Panc1 (cell line): Measurements from ENCODE around the gene PPM1L. TPM values are rescaled to one million over a fixed set of nuclear protein-coding genes. Genes with fewer than 3 reads are reported as not detected.

ENCODE experiments used
- ATAC-seq: fragments of 200-7000 bp; cut with Tn5 transposase; 2 replicates; pipeline ENCODE4 v1.9.1; 2020; ENCODE audit warnings: mild to moderate bottlenecking, moderate library complexity
- BruUV-seq: library from RNA; stranded (reverse); fragments of 400-500 nt; replicated peaks from 2 replicates; lab custom pipeline; 2021; lab: Mats Ljungman, UMichigan
- CTCF ChIA-PET: fragments of 300-600 bp; sonication (Branson Sonifier 250); formaldehyde crosslinking; loops from one replicate; lab custom pipeline; 2022; ENCODE audit warnings: antibody characterized with exemption; lab: Charles Lee
- POLR2A ChIA-PET: fragments of 300-600 bp; sonication (Branson Sonifier 250); formaldehyde crosslinking; loops from one replicate; lab custom pipeline; 2022; ENCODE audit warnings: antibody characterized with exemption; lab: Charles Lee
- DNase-seq: peaks from one replicate; pipeline ENCODE4 v3.0.0-alpha.2; 2010; ENCODE audit warnings: low read depth, low spot score
- H3K27ac ChIP-seq: 2 replicates; pipeline ENCODE4 v1.5.1; 2011; ENCODE audit warnings: mild to moderate bottlenecking, low read length, inconsistent platforms
- H3K27me3 ChIP-seq: fragments of 200-500 bp; sonication (Bioruptor generic); 2 replicates; pipeline ENCODE4 v1.6.0; 2014; ENCODE audit warnings: low read length, inconsistent platforms; ENCODE audit not compliant: control insufficient read depth, insufficient read depth
- H3K36me3 ChIP-seq: fragments of 200-500 bp; sonication (Bioruptor generic); 2 replicates; pipeline ENCODE4 v1.5.1; 2014; ENCODE audit warnings: inconsistent platforms, mild to moderate bottlenecking, low read length, moderate library complexity; ENCODE audit not compliant: control insufficient read depth, insufficient read depth
- H3K4me1 ChIP-seq: 2 replicates; pipeline ENCODE4 v1.5.1; 2011; ENCODE audit warnings: inconsistent platforms, mild to moderate bottlenecking, low read length, moderate library complexity; ENCODE audit not compliant: control insufficient read depth, insufficient read depth
- H3K4me3 ChIP-seq, 2 experiments: 2 replicates each; pipeline ENCODE4 v1.5.1; 2011 to 2012; ENCODE audit warnings: low read depth in 2 of 2, low read length in 2 of 2, mild to moderate bottlenecking in 2 of 2, inconsistent platforms in 1 of 2, moderate library complexity in 1 of 2
- H3K9me3 ChIP-seq: fragments of 200-500 bp; sonication (Bioruptor generic); 2 replicates; pipeline ENCODE4 v1.5.1; 2014; ENCODE audit warnings: low read depth, mild to moderate bottlenecking, inconsistent platforms, low read length, moderate library complexity; ENCODE audit not compliant: control insufficient read depth, insufficient read depth
- POLR2AphosphoS5 ChIP-seq: IDR thresholded peaks from 2 replicates; pipeline ENCODE4 v1.6.1; 2012; ENCODE audit warnings: mild to moderate bottlenecking, low read depth, low read length, moderate library complexity
- SIN3A ChIP-seq: IDR thresholded peaks from 2 replicates; pipeline ENCODE4 v1.6.1; 2012; ENCODE audit warnings: low read depth, mild to moderate bottlenecking, low read length, moderate library complexity, borderline replicate concordance; ENCODE audit not compliant: insufficient read depth
- TCF7L2 ChIP-seq: IDR thresholded peaks from 2 replicates; pipeline ENCODE4 v1.6.1; 2011; ENCODE audit warnings: mild to moderate bottlenecking, low read depth, low read length, inconsistent platforms
- in situ Hi-C: cut with HindIII; loops from 2 replicates; pipeline ENCODE4 v1.10.0; 2016; ENCODE audit warnings: low sequenced_read_pairs, low pct_unique_long_range_greater_than_20kb
- intact Hi-C: fragments of 100-400 bp; cut with micrococcal nuclease; formaldehyde crosslinking; loops from one replicate; pipeline ENCODE4 v1.10.0; 2022; ENCODE audit not compliant: unreplicated experiment
- total RNA-seq: library from RNA; stranded (reverse); gene quantifications from one replicate; pipeline ENCODE4 v1.2.1, GENCODE V29; 2021; ENCODE audit not compliant: unreplicated experiment
- TF ChIP-seq, protein P1 (sequence below), 2 experiments: IDR thresholded peaks; 2 replicates each; pipeline ENCODE4 v1.6.1; 2011 to 2012; ENCODE audit warnings: low read depth in 2 of 2, control low read depth in 1 of 2, low read length in 1 of 2, mild to moderate bottlenecking in 1 of 2, moderate library complexity in 1 of 2; ENCODE audit not compliant: insufficient read depth in 1 of 2
- TF ChIP-seq, protein P2 (sequence below): fragments of 450-650 bp; IDR thresholded peaks from 2 replicates; pipeline ENCODE4 v1.5.1; 2017; ENCODE audit warnings: mild to moderate bottlenecking

Gene PPM1L
- total RNA-seq, 1 experiment from 2014 or later = 23.8 TPM

DNA sequence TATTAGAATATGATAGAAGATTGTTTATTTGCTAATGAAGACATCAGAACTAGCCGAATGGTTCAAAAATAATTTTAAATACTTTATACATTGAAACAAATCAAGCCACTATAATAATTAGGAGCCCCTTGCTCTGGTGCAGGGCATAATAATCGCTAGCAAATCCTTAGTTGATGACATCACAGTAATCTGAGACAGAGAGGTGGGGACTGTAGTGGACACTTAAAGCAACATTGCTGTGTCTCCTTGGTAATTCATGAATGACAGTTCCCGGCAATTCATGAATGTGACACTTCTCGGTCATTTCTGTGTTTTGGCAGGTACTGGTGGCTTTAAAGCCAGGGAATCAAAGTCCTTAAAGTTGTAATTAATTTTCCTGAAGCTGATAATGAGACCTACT, 114.3 kb downstream of the PPM1L start:
- ATAC-seq (no peak), DNase-seq (no peak)
- ChIA-PET CTCF (no interaction called here), POLR2A (interaction anchor here (0.6 kb wide), 2 partner anchors 316 to 346 kb away, joined by 3 read pairs; no protein-coding TSS in a partner anchor)
- TF ChIP-seq, protein P1, sequence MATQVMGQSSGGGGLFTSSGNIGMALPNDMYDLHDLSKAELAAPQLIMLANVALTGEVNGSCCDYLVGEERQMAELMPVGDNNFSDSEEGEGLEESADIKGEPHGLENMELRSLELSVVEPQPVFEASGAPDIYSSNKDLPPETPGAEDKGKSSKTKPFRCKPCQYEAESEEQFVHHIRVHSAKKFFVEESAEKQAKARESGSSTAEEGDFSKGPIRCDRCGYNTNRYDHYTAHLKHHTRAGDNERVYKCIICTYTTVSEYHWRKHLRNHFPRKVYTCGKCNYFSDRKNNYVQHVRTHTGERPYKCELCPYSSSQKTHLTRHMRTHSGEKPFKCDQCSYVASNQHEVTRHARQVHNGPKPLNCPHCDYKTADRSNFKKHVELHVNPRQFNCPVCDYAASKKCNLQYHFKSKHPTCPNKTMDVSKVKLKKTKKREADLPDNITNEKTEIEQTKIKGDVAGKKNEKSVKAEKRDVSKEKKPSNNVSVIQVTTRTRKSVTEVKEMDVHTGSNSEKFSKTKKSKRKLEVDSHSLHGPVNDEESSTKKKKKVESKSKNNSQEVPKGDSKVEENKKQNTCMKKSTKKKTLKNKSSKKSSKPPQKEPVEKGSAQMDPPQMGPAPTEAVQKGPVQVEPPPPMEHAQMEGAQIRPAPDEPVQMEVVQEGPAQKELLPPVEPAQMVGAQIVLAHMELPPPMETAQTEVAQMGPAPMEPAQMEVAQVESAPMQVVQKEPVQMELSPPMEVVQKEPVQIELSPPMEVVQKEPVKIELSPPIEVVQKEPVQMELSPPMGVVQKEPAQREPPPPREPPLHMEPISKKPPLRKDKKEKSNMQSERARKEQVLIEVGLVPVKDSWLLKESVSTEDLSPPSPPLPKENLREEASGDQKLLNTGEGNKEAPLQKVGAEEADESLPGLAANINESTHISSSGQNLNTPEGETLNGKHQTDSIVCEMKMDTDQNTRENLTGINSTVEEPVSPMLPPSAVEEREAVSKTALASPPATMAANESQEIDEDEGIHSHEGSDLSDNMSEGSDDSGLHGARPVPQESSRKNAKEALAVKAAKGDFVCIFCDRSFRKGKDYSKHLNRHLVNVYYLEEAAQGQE (IDR thresholded peaks at IDR 0.05; ENCODE audit: insufficient read depth in 1 of 2, low read depth in 2 of 2, low read length in 1 of 2) = no peak
- no peak for TF ChIP-seq SIN3A
- TF ChIP-seq, protein P2, sequence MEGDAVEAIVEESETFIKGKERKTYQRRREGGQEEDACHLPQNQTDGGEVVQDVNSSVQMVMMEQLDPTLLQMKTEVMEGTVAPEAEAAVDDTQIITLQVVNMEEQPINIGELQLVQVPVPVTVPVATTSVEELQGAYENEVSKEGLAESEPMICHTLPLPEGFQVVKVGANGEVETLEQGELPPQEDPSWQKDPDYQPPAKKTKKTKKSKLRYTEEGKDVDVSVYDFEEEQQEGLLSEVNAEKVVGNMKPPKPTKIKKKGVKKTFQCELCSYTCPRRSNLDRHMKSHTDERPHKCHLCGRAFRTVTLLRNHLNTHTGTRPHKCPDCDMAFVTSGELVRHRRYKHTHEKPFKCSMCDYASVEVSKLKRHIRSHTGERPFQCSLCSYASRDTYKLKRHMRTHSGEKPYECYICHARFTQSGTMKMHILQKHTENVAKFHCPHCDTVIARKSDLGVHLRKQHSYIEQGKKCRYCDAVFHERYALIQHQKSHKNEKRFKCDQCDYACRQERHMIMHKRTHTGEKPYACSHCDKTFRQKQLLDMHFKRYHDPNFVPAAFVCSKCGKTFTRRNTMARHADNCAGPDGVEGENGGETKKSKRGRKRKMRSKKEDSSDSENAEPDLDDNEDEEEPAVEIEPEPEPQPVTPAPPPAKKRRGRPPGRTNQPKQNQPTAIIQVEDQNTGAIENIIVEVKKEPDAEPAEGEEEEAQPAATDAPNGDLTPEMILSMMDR = no peak
- no peak for TF ChIP-seq POLR2AphosphoS5
- TF ChIP-seq TCF7L2 = no peak
- Histone ChIP-seq H3K4me3 (no peak overlapping the region), H3K27ac (no peak overlapping the region), H3K9me3 (no peaks in the 10 kb centered on the region), H3K27me3 (no peaks in the 10 kb centered on the region), H3K36me3 (no peaks in the 10 kb centered on the region), H3K4me1 (peaks cover 8% of the 10 kb centered on the region)
- intact Hi-C loops = no loop called here
- in situ Hi-C loops = no loop called here
- no TSS peak for BruUV-seq

DNA sequence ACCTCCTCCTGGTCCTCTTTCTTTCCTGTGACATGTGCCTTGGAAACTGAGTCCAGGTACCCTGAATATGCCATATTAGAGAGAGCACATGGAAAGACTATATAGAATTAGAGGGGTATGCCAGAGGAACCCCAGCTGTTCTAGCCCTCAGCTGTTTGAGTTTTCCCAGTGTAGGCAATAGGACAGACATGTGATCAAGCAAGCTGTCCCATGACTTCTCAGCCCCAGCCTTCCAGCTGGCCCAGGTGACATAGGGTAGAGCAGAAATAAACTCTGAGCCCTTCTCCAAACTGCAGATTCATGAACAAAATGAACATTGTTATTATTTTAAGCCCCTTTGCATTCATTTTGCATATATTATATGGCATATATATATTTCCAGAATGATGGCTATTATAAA, 118.7 kb downstream of the PPM1L start:
- Histone ChIP-seq H3K27me3 (no peaks in the 10 kb centered on the region), H3K4me1 (peaks cover 5% of the 10 kb centered on the region), H3K27ac (no peak overlapping the region), H3K4me3 (no peak overlapping the region), H3K9me3 (no peaks in the 10 kb centered on the region), H3K36me3 (no peaks in the 10 kb centered on the region)
- in situ Hi-C loops (no loop called here), intact Hi-C loops (no loop called here)
- TF ChIP-seq POLR2AphosphoS5 (no peak), SIN3A (no peak)
- TF ChIP-seq, protein P1 (IDR thresholded peaks at IDR 0.05; ENCODE audit: insufficient read depth in 1 of 2, low read depth in 2 of 2, low read length in 1 of 2) = no peak
- POLR2A ChIA-PET = no interaction called here
- ATAC-seq = no peak
- CTCF ChIA-PET = no interaction called here
- no peak for DNase-seq
- no TSS peak for BruUV-seq
